HG03139 (cell line): Measurements from ENCODE around the gene RALGPS2.

Source experiments
- ATAC-seq: cut with Tn5 transposase; IDR thresholded peaks from one replicate; pipeline ENCODE4 v1.9.1; 2021; ENCODE audit not compliant: unreplicated experiment

RALGPS2 gene

GRCh38 chr1:178862416-178862815 lies 137.4 kb downstream of the RALGPS2 start:
- ATAC-seq: no peak

GRCh38 chr1:178862864-178863263 lies 137.8 kb downstream of the RALGPS2 start:
- ATAC-seq: no peak

- no peak for ATAC-seq
These were observed 139.3 kb downstream of the RALGPS2 start for GRCh38 chr1:178864326-178864725.

- ATAC-seq: no peak
These were observed 142.6 kb downstream of the RALGPS2 start for GRCh38 chr1:178867670-178868069.

- ATAC-seq: no peak
These were observed 143.7 kb downstream of the RALGPS2 start for GRCh38 chr1:178868706-178869105.

GRCh38 chr1:178869119-178869697 lies 144.2 kb downstream of the RALGPS2 start:
- ATAC-seq: no peak

- ATAC-seq: no peak
These were observed 145.2 kb downstream of the RALGPS2 start for GRCh38 chr1:178870221-178870620.

- no peak for ATAC-seq
These were observed 145.9 kb downstream of the RALGPS2 start, which contains the start of gene ANGPTL1 for GRCh38 chr1:178870944-178871343. Gene ANGPTL1 (minus strand): TSS chr1:178871077. CDS start chr1:178865776, 5,301 bp downstream.

- no peak for ATAC-seq
These were observed 146.7 kb downstream of the RALGPS2 start for GRCh38 chr1:178871551-178872320.

- no peak for ATAC-seq
These were observed 149.9 kb downstream of the RALGPS2 start for GRCh38 chr1:178874966-178875365.

- ATAC-seq: no peak
These were observed 150.9 kb downstream of the RALGPS2 start for GRCh38 chr1:178875936-178876335.

GRCh38 chr1:178877896-178878295 lies 152.9 kb downstream of the RALGPS2 start:
- no peak for ATAC-seq

GRCh38 chr1:178881950-178882349 lies 156.9 kb downstream of the RALGPS2 start:
- ATAC-seq: no peak

- no peak for ATAC-seq
These were observed 160.8 kb downstream of the RALGPS2 start for GRCh38 chr1:178885869-178886268.

GRCh38 chr1:178886551-178886950 lies 161.5 kb downstream of the RALGPS2 start:
- no peak for ATAC-seq

- no peak for ATAC-seq
These were observed 170.9 kb downstream of the RALGPS2 start for GRCh38 chr1:178895928-178896327.

- ATAC-seq: no peak
These were observed 173.4 kb downstream of the RALGPS2 start for GRCh38 chr1:178898401-178898800.

- ATAC-seq: no peak
These were observed 174.4 kb downstream of the RALGPS2 start for GRCh38 chr1:178899402-178899801.

- ATAC-seq: no peak
These were observed 176.6 kb downstream of the RALGPS2 start for GRCh38 chr1:178901482-178902125.

GRCh38 chr1:178908358-178908757 lies 183.3 kb downstream of the RALGPS2 start:
- no peak for ATAC-seq

- ATAC-seq: no peak
These were observed 185.0 kb downstream of the RALGPS2 start for GRCh38 chr1:178910023-178910422.

- no peak for ATAC-seq
These were observed 187.6 kb downstream of the RALGPS2 start for GRCh38 chr1:178912597-178912996.
